Measurements from ENCODE around the gene PXYLP1.

GRCh38 chr3:141233457-141234161, 2.0 kb downstream of the PXYLP1 start:
- TF ChIP-seq CTCF (conservative IDR thresholded peaks at IDR 0.05; ENCODE audit: low read depth, low read length) (no peak), EZH2 (IDR thresholded peaks at IDR 0.05; ENCODE audit: borderline replicate concordance, low read depth, low read length, poor library complexity, severe bottlenecking) (no peak)

All from A673 (cell line).